ENCODE data around the gene ZBTB39. TPM values are rescaled to one million over a fixed set of nuclear protein-coding genes. Genes with fewer than 3 reads are reported as not detected.
"Not testable (repeated sequence)": the region's sequence is repeated elsewhere in the genome, so short reads cannot be mapped to it uniquely, and the experiment has no call there.

The ZBTB39 gene, protein sequence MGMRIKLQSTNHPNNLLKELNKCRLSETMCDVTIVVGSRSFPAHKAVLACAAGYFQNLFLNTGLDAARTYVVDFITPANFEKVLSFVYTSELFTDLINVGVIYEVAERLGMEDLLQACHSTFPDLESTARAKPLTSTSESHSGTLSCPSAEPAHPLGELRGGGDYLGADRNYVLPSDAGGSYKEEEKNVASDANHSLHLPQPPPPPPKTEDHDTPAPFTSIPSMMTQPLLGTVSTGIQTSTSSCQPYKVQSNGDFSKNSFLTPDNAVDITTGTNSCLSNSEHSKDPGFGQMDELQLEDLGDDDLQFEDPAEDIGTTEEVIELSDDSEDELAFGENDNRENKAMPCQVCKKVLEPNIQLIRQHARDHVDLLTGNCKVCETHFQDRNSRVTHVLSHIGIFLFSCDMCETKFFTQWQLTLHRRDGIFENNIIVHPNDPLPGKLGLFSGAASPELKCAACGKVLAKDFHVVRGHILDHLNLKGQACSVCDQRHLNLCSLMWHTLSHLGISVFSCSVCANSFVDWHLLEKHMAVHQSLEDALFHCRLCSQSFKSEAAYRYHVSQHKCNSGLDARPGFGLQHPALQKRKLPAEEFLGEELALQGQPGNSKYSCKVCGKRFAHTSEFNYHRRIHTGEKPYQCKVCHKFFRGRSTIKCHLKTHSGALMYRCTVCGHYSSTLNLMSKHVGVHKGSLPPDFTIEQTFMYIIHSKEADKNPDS
- 6.5 and 7.6 TPM in 2 replicates for total RNA-seq (2021)
- Bru-seq, nascent RNA: percentile 66 among the genes with signal in this experiment
- percentile 89 among the genes with signal in this experiment for BruChase-seq, experiment 1, labeled RNA remaining after a 2-hour chase
- BruChase-seq, experiment 2, labeled RNA remaining after a 6-hour chase: percentile 64 among the genes with signal in this experiment
- long read RNA-seq, partial matches to known transcripts: 0 of 1 reads
- long read RNA-seq, other reads (novel, unspliced or antisense): 1 of 1 reads

DNA sequence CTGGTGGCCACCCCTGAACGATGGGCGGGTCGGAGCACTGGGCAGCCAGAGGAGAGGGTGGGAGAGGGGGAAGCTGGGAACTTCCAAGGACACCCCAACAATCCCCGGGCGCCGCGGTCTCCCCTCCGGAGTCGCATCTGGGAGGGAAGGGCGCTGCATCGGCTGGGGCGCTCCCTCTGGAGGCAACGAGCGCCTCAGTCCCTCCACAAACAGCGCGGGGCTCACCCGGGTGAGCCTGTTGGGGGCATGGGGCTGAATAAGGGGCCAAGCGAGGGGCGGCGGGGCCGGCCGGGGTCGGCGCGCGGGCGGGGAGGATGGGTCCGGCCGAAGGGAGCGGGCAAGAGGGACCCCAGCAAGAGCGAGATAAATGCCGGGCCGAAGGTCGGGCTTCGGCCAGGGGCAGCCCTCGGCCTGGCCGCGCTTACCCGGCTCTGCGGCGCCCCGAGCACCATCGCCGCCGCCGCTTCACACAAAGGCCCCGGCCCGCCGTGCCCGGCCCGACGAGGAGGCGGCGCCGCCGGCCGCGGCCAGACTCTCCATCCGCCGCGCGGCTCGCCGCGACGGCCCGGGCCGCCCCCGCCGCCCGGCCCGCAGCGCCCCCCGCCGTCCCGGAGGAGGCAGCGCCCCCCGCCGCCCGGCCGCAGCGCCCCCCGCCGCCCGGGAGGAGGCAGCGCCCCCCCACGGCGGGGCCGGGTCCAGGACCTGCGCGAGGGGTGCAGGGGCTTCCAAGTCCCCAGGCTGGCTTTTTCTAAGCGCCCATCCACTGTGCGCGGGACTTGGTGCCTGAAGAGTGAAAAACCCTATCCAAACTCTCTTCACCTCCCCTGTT lies at the start of gene ZBTB39:
TSS of gene ZBTB39 (minus strand) at position 567 of the 829 bp plus-strand sequence. CDS start 1,629 bp downstream, outside the sequence.
- Histone ChIP-seq H3F3A (ENCODE audit: insufficient read depth, low read depth) (peaks cover under 1% of the 10 kb centered on the region; the same call in 1 of the 2 replicates), H4K20me1 (ENCODE audit: insufficient read depth) (peaks cover 8% of the 10 kb centered on the region; the same call in 1 of the 2 replicates), H3K9me3 (ENCODE audit: insufficient read depth, low read depth) (no peaks in the 10 kb centered on the region), H3K79me2 (ENCODE audit: low read depth) (peaks cover 22% of the 10 kb centered on the region), H2AFZ (peak within 1 kb of the TSS; percentile 60), H3K4me3 (peak within 1 kb of the TSS; percentile 62), H3K27me3 (ENCODE audit: insufficient read depth, low read depth) (no peaks in the 10 kb centered on the region), H3K4me1 (replicated peaks; ENCODE audit: insufficient read depth) (peaks cover 11% of the 10 kb centered on the region), H3K36me3 (ENCODE audit: low read depth) (0 out of 2 replicates have a peak, but pooled peaks cover 8% of the 10 kb centered on the region), H3K9me2 (ENCODE audit: insufficient read depth) (no peaks in the 10 kb centered on the region), H3K4me2 (peak within 1 kb of the TSS; percentile 84), H3K27ac (no peak within 1 kb of the TSS)
- POLR2A ChIA-PET (ENCODE audit: unreplicated experiment): interaction anchor here (0.5 kb wide), 1 partner anchor 73 kb away, joined by 4 read pairs; no protein-coding TSS in a partner anchor
- no TSS peak for BruUV-seq (replicated peaks)
- DNase-seq: peak in 1 of 2 experiments; percentile 70
- CTCF ChIA-PET: interaction anchor here (0.6 to 0.7 kb wide), 3 partner anchors 281 to 402 kb away, joined by 4 to 10 read pairs (median 5); no protein-coding TSS in a partner anchor
- intact Hi-C loops (cut with micrococcal nuclease; ENCODE audit: unreplicated experiment): loop anchor here (1.0 to 10.0 kb wide), 4 partner anchors 170 to 889 kb away; partner anchors contain the start of genes BAZ2A, RPL41 and ZC3H10
- TF ChIP-seq EZH2 (IDR thresholded peaks at IDR 0.05; ENCODE audit: low read depth): no peak
- TF ChIP-seq, protein P1, sequence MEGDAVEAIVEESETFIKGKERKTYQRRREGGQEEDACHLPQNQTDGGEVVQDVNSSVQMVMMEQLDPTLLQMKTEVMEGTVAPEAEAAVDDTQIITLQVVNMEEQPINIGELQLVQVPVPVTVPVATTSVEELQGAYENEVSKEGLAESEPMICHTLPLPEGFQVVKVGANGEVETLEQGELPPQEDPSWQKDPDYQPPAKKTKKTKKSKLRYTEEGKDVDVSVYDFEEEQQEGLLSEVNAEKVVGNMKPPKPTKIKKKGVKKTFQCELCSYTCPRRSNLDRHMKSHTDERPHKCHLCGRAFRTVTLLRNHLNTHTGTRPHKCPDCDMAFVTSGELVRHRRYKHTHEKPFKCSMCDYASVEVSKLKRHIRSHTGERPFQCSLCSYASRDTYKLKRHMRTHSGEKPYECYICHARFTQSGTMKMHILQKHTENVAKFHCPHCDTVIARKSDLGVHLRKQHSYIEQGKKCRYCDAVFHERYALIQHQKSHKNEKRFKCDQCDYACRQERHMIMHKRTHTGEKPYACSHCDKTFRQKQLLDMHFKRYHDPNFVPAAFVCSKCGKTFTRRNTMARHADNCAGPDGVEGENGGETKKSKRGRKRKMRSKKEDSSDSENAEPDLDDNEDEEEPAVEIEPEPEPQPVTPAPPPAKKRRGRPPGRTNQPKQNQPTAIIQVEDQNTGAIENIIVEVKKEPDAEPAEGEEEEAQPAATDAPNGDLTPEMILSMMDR (conservative IDR thresholded peaks at IDR 0.05): peak; percentile 68; the same call in 1 of the 2 replicates

DNA sequence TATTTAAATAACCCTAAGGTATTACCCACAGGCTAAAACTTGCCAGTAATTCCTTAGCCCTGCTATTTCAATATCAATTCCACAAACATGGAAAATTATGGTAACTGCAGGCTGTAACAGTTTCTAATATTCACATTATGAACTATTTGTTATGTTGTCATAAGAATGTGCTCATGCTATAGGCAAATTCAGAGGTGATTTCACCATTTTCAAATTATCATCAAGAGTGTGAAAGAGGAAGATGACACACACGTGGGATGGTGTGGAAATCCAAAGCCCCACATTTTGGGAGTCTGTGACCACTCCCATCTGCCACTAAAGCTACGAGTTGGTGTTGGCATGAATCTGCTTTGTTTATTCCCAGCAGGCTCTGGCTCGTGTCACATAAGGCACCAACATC lies 49.5 kb upstream of the ZBTB39 start:
- Histone ChIP-seq H4K20me1 (ENCODE audit: insufficient read depth) (no peaks in the 10 kb centered on the region), H3K27ac (no peak overlapping the region), H3K4me3 (no peak overlapping the region), H3K27me3 (ENCODE audit: insufficient read depth, low read depth) (peaks cover 7% of the 10 kb centered on the region; the same call in 1 of the 2 replicates), H3K79me2 (ENCODE audit: low read depth) (no peaks in the 10 kb centered on the region), H2AFZ (no peak overlapping the region), H3F3A (ENCODE audit: insufficient read depth, low read depth) (no peaks in the 10 kb centered on the region), H3K36me3 (ENCODE audit: low read depth) (peaks cover 6% of the 10 kb centered on the region; the same call in 1 of the 2 replicates), H3K9me3 (ENCODE audit: insufficient read depth, low read depth) (no peaks in the 10 kb centered on the region), H3K4me2 (no peak overlapping the region), H3K9me2 (ENCODE audit: insufficient read depth) (no peaks in the 10 kb centered on the region), H3K4me1 (replicated peaks; ENCODE audit: insufficient read depth) (no peaks in the 10 kb centered on the region)
- intact Hi-C loops (cut with micrococcal nuclease; ENCODE audit: unreplicated experiment): no loop called here
- DNase-seq: no peak
- no TSS peak for BruUV-seq (replicated peaks)
- CTCF ChIA-PET: no interaction called here
- POLR2A ChIA-PET (ENCODE audit: unreplicated experiment): no interaction called here
- TF ChIP-seq, protein P1 (conservative IDR thresholded peaks at IDR 0.05): no peak

DNA sequence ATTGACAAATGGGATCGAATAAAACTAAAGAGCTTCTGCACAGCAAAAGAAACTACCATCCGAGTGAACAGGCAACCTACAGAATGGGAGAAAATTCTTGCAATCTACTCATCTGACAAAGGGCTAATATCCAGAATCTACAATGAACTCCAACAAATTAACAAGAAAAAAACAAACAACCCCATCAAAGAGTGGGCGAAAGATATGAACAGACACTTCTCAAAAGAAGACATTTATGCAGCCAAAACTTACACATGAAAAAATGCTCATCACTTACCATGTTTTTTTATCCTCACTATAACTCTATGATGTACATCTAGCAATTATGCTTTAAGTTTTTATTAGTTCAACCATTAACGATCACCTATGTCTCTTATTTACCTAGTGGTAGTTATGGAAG lies 47.6 kb upstream of the ZBTB39 start:
- H3K79me2 ChIP-seq (ENCODE audit: low read depth); H3K9me2 ChIP-seq (ENCODE audit: insufficient read depth); H4K20me1 ChIP-seq (ENCODE audit: insufficient read depth); H3K4me3 ChIP-seq; H3K36me3 ChIP-seq (ENCODE audit: low read depth); BruUV-seq (replicated peaks); POLR2A ChIA-PET (ENCODE audit: unreplicated experiment); H3K4me1 ChIP-seq (replicated peaks; ENCODE audit: insufficient read depth); CTCF ChIA-PET; intact Hi-C loops (cut with micrococcal nuclease; ENCODE audit: unreplicated experiment); H3K4me2 ChIP-seq; H3F3A ChIP-seq (ENCODE audit: insufficient read depth, low read depth); DNase-seq; H3K27ac ChIP-seq; H2AFZ ChIP-seq; H3K9me3 ChIP-seq (ENCODE audit: insufficient read depth, low read depth): not testable (repeated sequence)
- H3K27me3 ChIP-seq (ENCODE audit: insufficient read depth, low read depth): peaks cover 11% of the 10 kb centered on the region; the same call in 1 of the 2 replicates

DNA sequence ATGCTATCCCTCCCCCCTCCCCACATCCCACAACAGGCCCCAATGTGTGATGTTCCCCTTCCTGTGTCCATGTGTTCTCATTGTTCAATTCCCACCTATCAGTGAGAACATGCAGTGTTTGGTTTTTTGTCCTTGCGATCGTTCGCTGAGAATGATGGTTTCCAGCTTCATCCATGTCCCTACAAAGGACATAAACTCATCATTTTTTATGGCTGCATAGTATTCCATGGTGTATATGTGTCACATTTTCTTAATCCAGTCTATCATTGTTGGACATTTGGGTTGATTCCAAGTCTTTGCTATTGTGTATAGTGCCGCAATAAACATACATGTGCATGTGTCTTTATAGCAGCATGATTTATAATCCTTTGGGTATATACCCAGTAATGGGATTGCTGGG lies 46.8 kb upstream of the ZBTB39 start:
- H3K79me2 ChIP-seq (ENCODE audit: low read depth); H2AFZ ChIP-seq; H3F3A ChIP-seq (ENCODE audit: insufficient read depth, low read depth); H3K4me3 ChIP-seq; H3K36me3 ChIP-seq (ENCODE audit: low read depth); POLR2A ChIA-PET (ENCODE audit: unreplicated experiment); H3K4me2 ChIP-seq; H3K4me1 ChIP-seq (replicated peaks; ENCODE audit: insufficient read depth); H3K27ac ChIP-seq; BruUV-seq (replicated peaks); intact Hi-C loops (cut with micrococcal nuclease; ENCODE audit: unreplicated experiment); H3K9me3 ChIP-seq (ENCODE audit: insufficient read depth, low read depth); H3K9me2 ChIP-seq (ENCODE audit: insufficient read depth); DNase-seq; CTCF ChIA-PET; H4K20me1 ChIP-seq (ENCODE audit: insufficient read depth): not testable (repeated sequence)
- peaks cover 11% of the 10 kb centered on the region; the same call in 1 of the 2 replicates for H3K27me3 ChIP-seq (ENCODE audit: insufficient read depth, low read depth)
